Measurements from ENCODE around the gene PUM2.

DNA sequence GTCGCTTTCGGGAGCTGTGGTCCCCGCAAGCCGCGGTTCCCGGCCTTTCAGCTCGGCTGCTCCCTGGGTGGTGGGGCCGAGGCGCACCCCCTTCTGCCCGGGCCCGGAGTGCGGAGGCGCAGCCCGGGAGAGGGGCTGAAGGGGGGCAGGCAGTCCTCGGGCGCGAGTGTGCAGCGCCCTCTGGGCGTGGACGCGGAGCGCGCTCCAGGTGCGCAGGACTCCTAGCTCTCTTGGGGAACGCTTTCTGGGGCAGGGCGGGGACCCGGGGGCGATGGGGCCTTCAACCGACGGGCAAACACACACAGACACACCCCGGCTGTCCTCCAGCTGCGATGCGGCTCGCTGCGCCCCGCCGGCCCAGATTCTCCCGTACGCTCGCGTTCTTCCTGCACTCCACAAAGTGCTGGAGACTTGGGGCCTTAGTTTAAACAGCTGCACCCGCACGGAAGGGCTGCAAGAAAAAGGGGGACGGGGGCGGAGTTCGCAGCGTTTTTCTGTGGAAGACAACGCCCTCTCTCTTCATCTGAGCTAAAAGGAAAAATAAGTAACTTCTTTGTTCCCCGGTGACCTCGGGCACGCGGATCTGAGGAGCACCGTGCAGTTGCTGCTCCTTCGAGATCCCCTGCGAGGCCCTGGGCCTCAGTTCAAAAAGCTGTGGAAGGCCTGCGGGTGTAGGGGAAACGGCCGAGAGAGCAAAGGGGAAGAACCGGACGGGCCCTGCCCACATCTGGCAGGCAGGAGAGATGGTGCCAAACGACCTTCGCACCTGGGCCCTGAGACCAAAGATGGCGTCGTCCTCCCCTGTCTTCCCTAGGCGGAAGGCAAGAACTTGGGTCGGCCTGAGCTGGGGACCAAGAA is 125.1 kb downstream of the PUM2 start:
- TF ChIP-seq, protein P1, sequence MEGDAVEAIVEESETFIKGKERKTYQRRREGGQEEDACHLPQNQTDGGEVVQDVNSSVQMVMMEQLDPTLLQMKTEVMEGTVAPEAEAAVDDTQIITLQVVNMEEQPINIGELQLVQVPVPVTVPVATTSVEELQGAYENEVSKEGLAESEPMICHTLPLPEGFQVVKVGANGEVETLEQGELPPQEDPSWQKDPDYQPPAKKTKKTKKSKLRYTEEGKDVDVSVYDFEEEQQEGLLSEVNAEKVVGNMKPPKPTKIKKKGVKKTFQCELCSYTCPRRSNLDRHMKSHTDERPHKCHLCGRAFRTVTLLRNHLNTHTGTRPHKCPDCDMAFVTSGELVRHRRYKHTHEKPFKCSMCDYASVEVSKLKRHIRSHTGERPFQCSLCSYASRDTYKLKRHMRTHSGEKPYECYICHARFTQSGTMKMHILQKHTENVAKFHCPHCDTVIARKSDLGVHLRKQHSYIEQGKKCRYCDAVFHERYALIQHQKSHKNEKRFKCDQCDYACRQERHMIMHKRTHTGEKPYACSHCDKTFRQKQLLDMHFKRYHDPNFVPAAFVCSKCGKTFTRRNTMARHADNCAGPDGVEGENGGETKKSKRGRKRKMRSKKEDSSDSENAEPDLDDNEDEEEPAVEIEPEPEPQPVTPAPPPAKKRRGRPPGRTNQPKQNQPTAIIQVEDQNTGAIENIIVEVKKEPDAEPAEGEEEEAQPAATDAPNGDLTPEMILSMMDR (IDR thresholded peaks at IDR 0.05), result peak; percentile 23 to 46 (median 28)
- no peak for TF ChIP-seq POLR2A (IDR thresholded peaks at IDR 0.05)
- TF ChIP-seq EP300 (IDR thresholded peaks at IDR 0.05), result no peak
